Common myeloid progenitor, CD34-positive (primary cell): ENCODE data around the gene TNFRSF25.

ENCODE experiments used
- CTCF ChIA-PET: fragments of 350-600 bp; sonication (Branson Sonifier 250); formaldehyde crosslinking; loops from one replicate; lab custom pipeline; 2021; ENCODE audit warnings: antibody characterized with exemption; lab: Charles Lee
- POLR2A ChIA-PET: fragments of 350-600 bp; sonication (Branson Sonifier 250); formaldehyde crosslinking; loops from one replicate; lab custom pipeline; 2021; ENCODE audit warnings: antibody characterized with exemption; lab: Charles Lee
- DNase-seq, 3 donors: peaks; one replicate each; pipeline versions ENCODE4 v3.0.0 to v3.0.0-alpha.2; 2013
- H3K27ac ChIP-seq, 2 experiments: 1 replicate in 1 of 2; 2 replicates in 1 of 2; pipeline ENCODE4 v1.7.0; 2013; ENCODE audit warnings: inconsistent platforms in 2 of 2, low read length in 2 of 2, mild to moderate bottlenecking in 2 of 2, low read depth in 1 of 2, moderate library complexity in 1 of 2; ENCODE audit not compliant: severe bottlenecking in 2 of 2, insufficient read depth in 1 of 2, poor library complexity in 1 of 2
- H3K27me3 ChIP-seq, 5 experiments: replicated peaks in 2 of 5; 1 replicate in 3 of 5; 2 replicates in 2 of 5; pipeline versions ENCODE4 v1.6.1 to v1.7.0; 2013; ENCODE audit warnings: low read length in 4 of 5, mild to moderate bottlenecking in 2 of 5, moderate library complexity in 2 of 5, inconsistent platforms in 1 of 5; ENCODE audit not compliant: insufficient read depth in 5 of 5, control insufficient read depth in 4 of 5
- H3K36me3 ChIP-seq, 4 experiments: 1 replicate in 2 of 4; 2 replicates in 2 of 4; pipeline versions ENCODE4 v1.6.1 to v1.7.0; 2013; ENCODE audit warnings: low read length in 3 of 4, control low read depth in 1 of 4, mild to moderate bottlenecking in 1 of 4; ENCODE audit not compliant: control insufficient read depth in 4 of 4, insufficient read depth in 4 of 4
- H3K4me1 ChIP-seq, 4 experiments: 1 replicate in 3 of 4; 2 replicates in 1 of 4; pipeline versions ENCODE4 v1.6.1 to v1.7.1; 2013; ENCODE audit warnings: low read length in 3 of 4, mild to moderate bottlenecking in 3 of 4, control low read depth in 1 of 4, inconsistent platforms in 1 of 4, moderate library complexity in 1 of 4; ENCODE audit not compliant: control insufficient read depth in 4 of 4, insufficient read depth in 4 of 4; ENCODE audit errors: control extremely low read depth in 1 of 4
- H3K4me3 ChIP-seq, 7 experiments: 1 replicate in 4 of 7; 2 replicates in 3 of 7; pipeline versions ENCODE4 v1.5.1 to v1.7.0; 2013; ENCODE audit warnings: mild to moderate bottlenecking in 7 of 7, low read length in 6 of 7, moderate library complexity in 6 of 7, inconsistent platforms in 2 of 7, low read depth in 2 of 7, control low read depth in 1 of 7; ENCODE audit not compliant: insufficient read depth in 4 of 7, control insufficient read depth in 1 of 7; ENCODE audit errors: extremely low read depth in 1 of 7
- H3K9me3 ChIP-seq, 5 experiments: 1 replicate in 4 of 5; 2 replicates in 1 of 5; pipeline versions ENCODE4 v1.6.1 to v1.7.1; 2013; ENCODE audit warnings: low read length in 4 of 5, mild to moderate bottlenecking in 2 of 5, inconsistent platforms in 1 of 5, low read depth in 1 of 5, moderate library complexity in 1 of 5; ENCODE audit not compliant: control insufficient read depth in 4 of 5, insufficient read depth in 2 of 5; ENCODE audit errors: control extremely low read depth in 1 of 5
- WGBS: methylation state at CpG from one replicate; pipeline ENCODE4 v1.1.5; 2013; ENCODE audit not compliant: insufficient coverage; 5-methylcytosine and 5-hydroxymethylcytosine counted together

TNFRSF25 gene

DNA sequence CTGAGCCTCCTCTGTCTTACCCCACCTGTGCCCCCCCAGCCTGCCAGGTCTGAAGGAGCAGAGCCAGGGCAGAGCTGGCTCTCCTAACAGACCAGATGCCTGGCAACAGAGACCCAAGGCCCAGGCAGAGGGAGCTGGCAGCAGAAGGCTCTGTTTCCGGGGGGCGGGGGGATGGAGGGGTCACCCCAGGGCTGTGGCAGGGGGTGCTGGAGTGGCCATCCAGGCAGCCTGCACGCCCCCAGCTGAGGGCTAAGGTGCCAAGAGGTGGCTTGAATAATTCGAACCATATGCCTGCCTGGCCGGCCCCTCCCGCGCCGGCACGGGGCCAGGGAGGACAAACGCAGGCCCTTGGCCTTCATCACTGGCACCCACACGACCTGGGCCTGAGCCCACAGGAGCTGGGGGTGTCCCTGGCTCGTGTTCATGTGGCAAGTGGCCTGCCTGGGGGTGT, 41.5 kb upstream of the TNFRSF25 start:
- Histone ChIP-seq H3K4me3 (no peak overlapping the region), H3K27ac (no peak overlapping the region), H3K36me3 (no peaks in the 10 kb centered on the region), H3K9me3 (no peaks in the 10 kb centered on the region), H3K4me1 (peaks cover 0 to 46% (median 23%) of the 10 kb centered on the region in 4 experiments), H3K27me3 (peaks cover 0 to 1% (median 0%) of the 10 kb centered on the region in 5 experiments)
- POLR2A ChIA-PET: interaction anchor here (0.6 kb wide), 1 partner anchor 12 kb away, joined by 3 read pairs; no protein-coding TSS in a partner anchor
- WGBS: 98% methylated on average over 8 of the region's 12 CpGs
- no peak for DNase-seq
- CTCF ChIA-PET: interaction anchor here (0.9 to 1.0 kb wide), 2 partner anchors 15 to 19 kb away, joined by 3 read pairs; no protein-coding TSS in a partner anchor

DNA sequence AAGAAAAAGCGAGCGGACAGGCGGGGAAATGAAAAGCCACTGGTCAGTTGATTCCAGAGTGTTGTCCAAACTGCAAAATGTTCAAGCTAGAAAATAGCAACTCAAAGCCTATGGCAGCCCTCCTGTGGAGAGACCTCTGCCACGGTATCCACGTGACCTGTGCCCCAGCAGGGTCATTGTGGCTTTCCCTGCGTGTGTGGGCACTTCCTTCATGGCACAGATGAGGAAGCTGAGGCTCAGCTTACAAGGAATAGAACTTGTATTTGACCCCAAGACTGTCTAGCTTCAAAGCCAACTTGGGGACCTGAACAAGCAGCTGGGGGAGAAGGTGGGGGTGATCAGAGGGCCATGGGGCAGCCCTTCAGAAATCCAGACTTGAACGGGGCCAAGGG, 41.1 kb upstream of the TNFRSF25 start:
- Histone ChIP-seq H3K4me1 (peaks cover 0 to 42% (median 23%) of the 10 kb centered on the region in 4 experiments), H3K36me3 (no peaks in the 10 kb centered on the region), H3K9me3 (no peaks in the 10 kb centered on the region), H3K27me3 (peaks cover 0 to 2% (median 0%) of the 10 kb centered on the region in 5 experiments), H3K27ac (no peak overlapping the region), H3K4me3 (no peak overlapping the region)
- WGBS: 51% methylated on average over 6 of the region's 7 CpGs
- CTCF ChIA-PET: interaction anchor here (0.9 to 1.0 kb wide), 2 partner anchors 16 to 18 kb away, joined by 3 read pairs; no protein-coding TSS in a partner anchor
- DNase-seq: peak; percentile 34 to 68 (median 57)
- POLR2A ChIA-PET: interaction anchor here (0.6 kb wide), 1 partner anchor 12 kb away, joined by 3 read pairs; no protein-coding TSS in a partner anchor

DNA sequence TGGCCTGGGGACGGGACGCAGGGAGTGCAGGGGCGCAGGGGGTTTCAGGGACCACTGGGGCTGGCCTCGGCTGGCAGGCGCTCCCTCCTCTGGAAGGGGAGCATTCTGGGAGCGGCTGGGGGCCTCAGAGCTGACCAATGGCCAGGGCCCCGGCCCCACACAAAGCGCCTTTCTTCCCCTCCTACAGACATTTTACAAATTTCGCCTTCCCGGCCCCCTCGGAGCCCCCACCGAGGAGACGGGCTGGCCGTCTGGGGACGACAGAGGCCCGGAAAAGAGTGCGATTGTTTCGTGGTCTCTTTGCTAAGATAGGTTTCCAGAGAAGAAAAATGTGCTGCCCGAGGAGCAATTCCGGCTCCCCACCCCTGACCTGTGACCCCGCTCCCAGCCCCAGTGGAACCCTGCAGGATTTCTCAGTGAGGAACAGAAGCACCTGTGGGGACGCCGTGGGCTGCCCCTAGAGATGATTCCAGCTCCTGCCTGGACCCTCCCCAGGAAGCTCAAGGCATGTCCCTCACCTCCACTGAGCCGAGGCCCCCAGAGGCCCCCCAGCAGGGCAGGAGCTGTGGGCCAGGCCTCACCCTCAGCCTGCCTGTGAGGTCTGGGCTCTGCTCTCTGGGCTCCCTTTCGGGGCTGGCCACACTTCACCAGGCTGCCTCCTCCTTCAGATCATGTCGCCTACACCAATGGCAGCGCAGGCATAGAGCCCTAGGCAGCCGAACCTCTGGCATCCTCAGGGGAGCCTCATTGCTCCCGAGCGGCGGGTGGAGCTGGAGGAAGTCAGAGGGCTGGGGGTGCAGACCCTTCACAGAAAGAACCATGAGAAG, 40.5 kb upstream of the TNFRSF25 start:
- Histone ChIP-seq H3K9me3 (no peaks in the 10 kb centered on the region), H3K27ac (no peak overlapping the region), H3K4me1 (peaks cover 0 to 42% (median 23%) of the 10 kb centered on the region in 4 experiments), H3K4me3 (no peak overlapping the region), H3K27me3 (peaks cover 0 to 2% (median 0%) of the 10 kb centered on the region in 5 experiments), H3K36me3 (no peaks in the 10 kb centered on the region)
- DNase-seq: no peak
- POLR2A ChIA-PET: interaction anchor here (0.6 kb wide), 1 partner anchor 11 kb away, joined by 3 read pairs; no protein-coding TSS in a partner anchor
- 93% methylated on average over 28 of the region's 31 CpGs for WGBS
- CTCF ChIA-PET: interaction anchor here (0.9 to 1.2 kb wide), 2 partner anchors 17 kb away, joined by 3 read pairs; no protein-coding TSS in a partner anchor

DNA sequence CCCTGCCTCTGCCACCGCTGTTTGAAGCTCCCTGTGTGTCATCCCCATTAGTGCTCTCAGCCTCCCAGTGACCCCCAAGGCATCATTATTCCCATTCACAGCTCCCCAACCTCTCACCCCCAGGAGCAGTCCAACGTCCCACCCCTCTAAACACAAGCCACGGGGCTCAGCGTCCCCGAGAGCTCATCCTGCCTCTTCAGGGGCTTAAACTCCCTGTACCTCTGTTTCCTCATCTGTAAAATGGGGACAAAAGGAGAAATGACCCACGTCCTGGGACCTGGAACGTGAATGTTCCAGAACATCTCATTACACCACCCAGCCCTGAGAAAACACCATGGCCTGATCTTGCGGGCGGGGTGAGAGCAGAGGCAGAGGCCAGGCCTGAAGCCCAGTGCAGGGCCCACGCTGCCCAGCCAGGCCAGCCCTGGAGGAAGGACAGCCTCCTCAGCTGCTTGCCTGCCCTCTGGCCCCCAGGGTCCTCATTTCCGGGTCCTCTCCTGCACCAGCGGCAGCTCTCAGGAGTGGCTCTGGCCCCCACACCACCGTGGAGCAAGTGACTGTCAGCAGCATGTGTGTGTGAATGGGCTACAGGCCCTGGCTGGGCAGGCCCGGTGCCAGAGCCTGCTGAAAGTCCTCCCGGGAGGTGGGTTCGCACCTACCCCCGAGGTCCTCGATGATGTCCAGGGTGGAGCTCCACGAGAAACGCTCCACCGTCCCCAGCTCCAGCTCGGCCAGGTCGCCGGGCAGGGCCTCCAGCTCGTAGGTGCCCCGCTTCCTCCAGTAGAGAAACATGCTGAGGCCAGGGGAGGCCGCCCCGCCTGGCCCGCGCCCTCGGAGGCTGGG, 39.6 kb upstream of the TNFRSF25 start:
- no peaks in the 10 kb centered on the region for H3K9me3 ChIP-seq
- CTCF ChIA-PET: interaction anchor here (1.2 to 1.8 kb wide), 2 partner anchors 10 to 16 kb away, joined by 3 to 5 read pairs; no protein-coding TSS in a partner anchor
- no peak for DNase-seq
- H3K27me3 ChIP-seq: peaks cover 0 to 2% (median 0%) of the 10 kb centered on the region in 5 experiments
- WGBS: 97% methylated on average over 30 of the region's 31 CpGs
- no peak overlapping the region for H3K4me3 ChIP-seq
- no peaks in the 10 kb centered on the region for H3K36me3 ChIP-seq
- H3K27ac ChIP-seq: no peak overlapping the region
- H3K4me1 ChIP-seq: peaks cover 0 to 42% (median 23%) of the 10 kb centered on the region in 4 experiments
- POLR2A ChIA-PET: no interaction called here

DNA sequence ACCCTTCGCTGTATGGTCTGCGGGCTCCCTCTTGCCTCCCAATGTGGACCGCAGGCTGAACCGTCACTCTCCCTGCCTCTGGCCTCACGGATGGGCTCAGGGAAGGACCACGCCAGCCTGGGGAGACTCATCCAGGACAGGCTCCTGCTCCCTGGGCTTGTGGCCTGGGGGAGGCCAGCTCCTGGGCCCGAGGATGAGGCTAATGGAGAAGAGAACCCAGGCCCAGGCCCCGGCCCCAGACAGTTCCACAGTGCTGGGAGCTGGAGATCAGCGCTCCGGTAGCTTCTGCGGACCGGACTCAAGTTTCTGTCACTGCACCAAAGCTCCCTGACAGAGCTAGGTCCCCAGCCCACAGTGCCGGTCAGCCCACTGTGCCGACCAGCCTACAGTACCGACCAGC, 38.9 kb upstream of the TNFRSF25 start:
- H3K9me3 ChIP-seq: no peaks in the 10 kb centered on the region
- H3K36me3 ChIP-seq: no peaks in the 10 kb centered on the region
- ChIA-PET POLR2A (no interaction called here), CTCF (interaction anchor here (1.2 to 1.8 kb wide), 2 partner anchors 9 to 15 kb away, joined by 3 to 5 read pairs; no protein-coding TSS in a partner anchor)
- WGBS: 97% methylated on average over 13 of the region's 15 CpGs
- peaks cover 0 to 2% (median 0%) of the 10 kb centered on the region in 5 experiments for H3K27me3 ChIP-seq
- peaks cover 0 to 36% (median 21%) of the 10 kb centered on the region in 4 experiments for H3K4me1 ChIP-seq
- no peak overlapping the region for H3K4me3 ChIP-seq
- H3K27ac ChIP-seq: no peak overlapping the region
- DNase-seq: no peak

DNA sequence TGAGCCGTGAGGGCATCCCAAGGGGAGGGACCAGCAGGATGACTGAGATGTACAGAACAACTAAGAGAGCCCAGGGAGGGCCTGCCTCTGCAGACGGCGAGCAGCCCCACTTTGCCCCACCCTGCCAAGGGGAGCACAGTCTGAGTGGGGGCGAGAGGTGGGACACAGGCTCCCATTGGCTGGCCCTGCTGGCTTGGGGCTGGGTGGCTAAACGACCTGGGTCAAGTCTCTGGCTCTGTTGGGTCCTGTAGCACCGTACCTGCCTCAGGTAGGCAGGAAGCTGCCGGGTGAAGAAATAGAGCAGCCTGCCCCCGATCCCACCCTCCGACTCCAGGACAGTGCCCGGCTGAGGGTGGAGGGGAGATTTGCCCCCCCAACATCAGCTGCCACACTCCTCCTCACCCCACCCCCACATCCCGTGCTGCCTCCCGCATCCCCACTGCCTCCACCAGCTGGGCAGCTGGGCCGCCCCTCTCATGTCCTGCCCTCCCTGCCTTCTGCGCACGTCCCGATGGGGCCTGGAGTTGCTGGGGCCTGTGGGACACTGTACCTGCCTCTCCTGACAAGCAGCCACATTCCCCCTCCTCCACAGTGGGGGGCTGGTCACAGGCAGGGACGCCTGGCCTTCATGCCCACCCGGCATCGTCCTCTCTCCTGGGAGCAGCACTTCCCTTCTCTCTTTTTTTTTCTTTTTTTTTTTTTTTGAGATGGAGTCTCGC, 38.1 kb upstream of the TNFRSF25 start:
- Histone ChIP-seq H3K4me3 (no peak overlapping the region), H3K27ac (no peak overlapping the region), H3K4me1 (peaks cover 0 to 27% (median 13%) of the 10 kb centered on the region in 4 experiments), H3K9me3 (no peaks in the 10 kb centered on the region), H3K27me3 (peaks cover 0 to 5% (median 2%) of the 10 kb centered on the region in 5 experiments), H3K36me3 (no peaks in the 10 kb centered on the region)
- ChIA-PET CTCF (interaction anchor here (0.8 to 1.8 kb wide), 4 partner anchors 8 to 131 kb away, joined by 3 to 5 read pairs (median 3); no protein-coding TSS in a partner anchor), POLR2A (no interaction called here)
- DNase-seq: no peak
- WGBS: 81% methylated on average over 11 of the region's 20 CpGs
